Memory B cell (primary cell): ENCODE results near the gene CFAP58.

ENCODE experiments used
- ATAC-seq: fragments of 150-1000 bp; cut with Tn5 transposase; 2 replicates; pipeline ENCODE4 v1.10.0; 2021; ENCODE audit warnings: low read depth, mild to moderate bottlenecking, moderate library complexity
- DNase-seq, 2 donors: peaks; one replicate each; pipeline ENCODE4 v3.0.0; 2022; ENCODE audit warnings: low spot score in 2 of 2
- H3K27ac Mint-ChIP-seq: one replicate; pipeline ENCODE4 v1.8.0; 2022; ENCODE audit warnings: mild to moderate bottlenecking, moderate library complexity, mixed read lengths
- H3K27me3 Mint-ChIP-seq: one replicate; pipeline ENCODE4 v1.8.0; 2022; ENCODE audit warnings: mixed read lengths
- H3K36me3 Mint-ChIP-seq: one replicate; pipeline ENCODE4 v1.8.0; 2022; ENCODE audit warnings: mild to moderate bottlenecking, mixed read lengths
- H3K4me1 Mint-ChIP-seq: one replicate; pipeline ENCODE4 v1.8.0; 2022; ENCODE audit warnings: mixed read lengths
- H3K4me3 Mint-ChIP-seq: one replicate; pipeline ENCODE4 v1.8.0; 2022; ENCODE audit warnings: mild to moderate bottlenecking, moderate library complexity, mixed read lengths
- H3K9me3 Mint-ChIP-seq: one replicate; pipeline ENCODE4 v1.8.0; 2022; ENCODE audit warnings: mixed read lengths

Gene CFAP58

GRCh38 chr10:104501449-104501848 is 147.8 kb downstream of the CFAP58 start:
- no peaks in the 10 kb centered on the region for H3K36me3 Mint-ChIP-seq
- DNase-seq = no peak
- H3K27ac Mint-ChIP-seq = no peak overlapping the region
- H3K27me3 Mint-ChIP-seq = peaks cover 6% of the 10 kb centered on the region
- H3K9me3 Mint-ChIP-seq = no peaks in the 10 kb centered on the region
- H3K4me1 Mint-ChIP-seq = no peaks in the 10 kb centered on the region
- no peak for ATAC-seq
- H3K4me3 Mint-ChIP-seq = no peak overlapping the region

- H3K4me3 Mint-ChIP-seq = no peak overlapping the region
- DNase-seq = no peak
Observed at GRCh38 chr10:104501864-104502579, 148.4 kb downstream of the CFAP58 start.

GRCh38 chr10:104502907-104503306 is 149.3 kb downstream of the CFAP58 start:
- Mint-ChIP-seq H3K4me3 (no peak overlapping the region), H3K4me1 (no peaks in the 10 kb centered on the region), H3K9me3 (no peaks in the 10 kb centered on the region), H3K27ac (no peak overlapping the region), H3K36me3 (no peaks in the 10 kb centered on the region), H3K27me3 (peaks cover 9% of the 10 kb centered on the region)
- no peak for DNase-seq
- no peak for ATAC-seq

More at GRCh38 chr10:104501864-104502579, 148.4 kb downstream of the CFAP58 start:
- H3K27me3 Mint-ChIP-seq = peaks cover 11% of the 10 kb centered on the region
- ATAC-seq = no peak
- no peaks in the 10 kb centered on the region for H3K36me3 Mint-ChIP-seq
- H3K9me3 Mint-ChIP-seq = no peaks in the 10 kb centered on the region
- H3K27ac Mint-ChIP-seq = no peak overlapping the region
- H3K4me1 Mint-ChIP-seq = no peaks in the 10 kb centered on the region
